Measurements from ENCODE around the gene PABPC1L. TPM values are rescaled to one million over a fixed set of nuclear protein-coding genes. Genes with fewer than 3 reads are reported as not detected.

The PABPC1L gene
- polyA plus RNA-seq, 1 experiment, result 25.9 TPM

DNA sequence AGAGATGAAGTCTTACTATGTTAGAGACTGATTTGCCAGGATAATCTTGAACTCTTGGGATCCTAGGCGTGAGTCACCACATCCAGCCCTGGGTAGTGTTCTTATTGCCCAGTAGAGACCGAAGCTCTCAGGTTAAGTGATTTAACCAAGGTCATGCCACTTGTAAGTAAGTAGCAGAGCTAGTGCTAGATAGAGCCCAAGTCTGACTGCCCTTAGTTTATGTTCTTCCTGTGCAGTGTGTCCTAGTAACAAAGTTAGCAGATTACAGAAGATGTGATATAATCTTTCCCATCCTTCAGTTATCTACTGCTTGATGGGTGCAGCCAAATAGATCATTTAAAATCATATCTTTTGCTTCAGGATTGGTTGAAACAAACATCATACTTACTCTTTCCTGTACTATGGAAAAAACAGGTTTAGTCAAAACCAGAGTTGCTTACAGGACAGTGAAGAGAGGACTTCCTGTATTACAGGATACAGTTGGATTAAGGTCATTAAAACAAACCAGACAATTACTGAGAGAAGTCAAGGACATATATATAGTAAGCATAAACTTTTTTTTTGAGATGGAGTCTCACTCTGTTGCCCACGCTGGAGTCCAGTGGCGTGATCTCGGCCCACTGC, 9.5 kb upstream of the PABPC1L start:
- TF ChIP-seq, protein P1, sequence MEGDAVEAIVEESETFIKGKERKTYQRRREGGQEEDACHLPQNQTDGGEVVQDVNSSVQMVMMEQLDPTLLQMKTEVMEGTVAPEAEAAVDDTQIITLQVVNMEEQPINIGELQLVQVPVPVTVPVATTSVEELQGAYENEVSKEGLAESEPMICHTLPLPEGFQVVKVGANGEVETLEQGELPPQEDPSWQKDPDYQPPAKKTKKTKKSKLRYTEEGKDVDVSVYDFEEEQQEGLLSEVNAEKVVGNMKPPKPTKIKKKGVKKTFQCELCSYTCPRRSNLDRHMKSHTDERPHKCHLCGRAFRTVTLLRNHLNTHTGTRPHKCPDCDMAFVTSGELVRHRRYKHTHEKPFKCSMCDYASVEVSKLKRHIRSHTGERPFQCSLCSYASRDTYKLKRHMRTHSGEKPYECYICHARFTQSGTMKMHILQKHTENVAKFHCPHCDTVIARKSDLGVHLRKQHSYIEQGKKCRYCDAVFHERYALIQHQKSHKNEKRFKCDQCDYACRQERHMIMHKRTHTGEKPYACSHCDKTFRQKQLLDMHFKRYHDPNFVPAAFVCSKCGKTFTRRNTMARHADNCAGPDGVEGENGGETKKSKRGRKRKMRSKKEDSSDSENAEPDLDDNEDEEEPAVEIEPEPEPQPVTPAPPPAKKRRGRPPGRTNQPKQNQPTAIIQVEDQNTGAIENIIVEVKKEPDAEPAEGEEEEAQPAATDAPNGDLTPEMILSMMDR (IDR thresholded peaks at IDR 0.05; ENCODE audit: low read depth, low read length), result no peak
- Histone ChIP-seq H3K9me3 (ENCODE audit: control insufficient read depth, insufficient read depth, low read length) (no peaks in the 10 kb centered on the region), H3K27me3 (ENCODE audit: control insufficient read depth, insufficient read depth, low read length) (no peaks in the 10 kb centered on the region), H3K27ac (ENCODE audit: low read depth, low read length) (no peak overlapping the region), H3K4me3 (ENCODE audit: low read depth, low read length) (no peak overlapping the region)
- ChIA-PET CTCF (interaction anchor here (0.7 kb wide), 1 partner anchor 10 kb away, joined by 3 read pairs; no protein-coding TSS in a partner anchor), POLR2A (no interaction called here)
- DNase-seq (ENCODE audit: low read depth, low spot score), result no peak

DNA sequence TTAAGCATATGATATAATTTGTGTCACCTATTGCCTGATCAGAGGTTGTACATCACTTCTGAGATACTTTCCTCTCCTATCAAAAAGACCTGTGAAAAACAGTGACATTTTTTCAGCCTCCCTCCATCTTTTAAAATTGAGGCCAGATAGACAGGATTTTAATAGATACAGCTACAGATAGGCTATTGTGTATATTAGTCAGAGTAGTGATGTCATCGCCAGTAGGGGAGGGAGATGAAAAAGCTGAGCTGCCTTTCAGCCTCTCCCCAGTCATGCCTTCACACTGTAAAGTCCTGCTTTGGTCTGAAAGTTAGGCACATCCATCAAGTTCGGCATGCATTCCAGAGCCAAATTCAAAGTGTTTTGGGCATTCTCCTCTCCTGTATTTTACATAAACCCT, 7.9 kb upstream of the PABPC1L start:
- no peak overlapping the region for H3K4me3 ChIP-seq (ENCODE audit: low read depth, low read length)
- no peak overlapping the region for H3K27ac ChIP-seq (ENCODE audit: low read depth, low read length)
- DNase-seq (ENCODE audit: low read depth, low spot score), result no peak
- ChIA-PET POLR2A (interaction anchor here (0.8 kb wide), 1 partner anchor 9 kb away, joined by 3 read pairs; no protein-coding TSS in a partner anchor), CTCF (interaction anchor here (0.9 to 3.9 kb wide), 7 partner anchors 9 to 869 kb away, joined by 3 to 15 read pairs (median 3); no protein-coding TSS in a partner anchor)
- TF ChIP-seq, protein P1 (IDR thresholded peaks at IDR 0.05; ENCODE audit: low read depth, low read length), result no peak
- no peaks in the 10 kb centered on the region for H3K9me3 ChIP-seq (ENCODE audit: control insufficient read depth, insufficient read depth, low read length)
- H3K27me3 ChIP-seq (ENCODE audit: control insufficient read depth, insufficient read depth, low read length), result no peaks in the 10 kb centered on the region

GRCh38 chr20:44904377-44904776, 5.5 kb upstream of the PABPC1L start:
- DNase-seq (ENCODE audit: low read depth, low spot score), result no peak
- H3K4me3 ChIP-seq (ENCODE audit: low read depth, low read length), result no peak overlapping the region
- H3K9me3 ChIP-seq (ENCODE audit: control insufficient read depth, insufficient read depth, low read length), result no peaks in the 10 kb centered on the region
- ChIA-PET CTCF (interaction anchor here (0.5 to 3.9 kb wide), 3 partner anchors 16 to 532 kb away, joined by 3 to 15 read pairs (median 4); no protein-coding TSS in a partner anchor), POLR2A (no interaction called here)
- H3K27ac ChIP-seq (ENCODE audit: low read depth, low read length), result no peak overlapping the region
- H3K27me3 ChIP-seq (ENCODE audit: control insufficient read depth, insufficient read depth, low read length), result no peaks in the 10 kb centered on the region
- TF ChIP-seq, protein P1 (IDR thresholded peaks at IDR 0.05; ENCODE audit: low read depth, low read length), result no peak

DNA sequence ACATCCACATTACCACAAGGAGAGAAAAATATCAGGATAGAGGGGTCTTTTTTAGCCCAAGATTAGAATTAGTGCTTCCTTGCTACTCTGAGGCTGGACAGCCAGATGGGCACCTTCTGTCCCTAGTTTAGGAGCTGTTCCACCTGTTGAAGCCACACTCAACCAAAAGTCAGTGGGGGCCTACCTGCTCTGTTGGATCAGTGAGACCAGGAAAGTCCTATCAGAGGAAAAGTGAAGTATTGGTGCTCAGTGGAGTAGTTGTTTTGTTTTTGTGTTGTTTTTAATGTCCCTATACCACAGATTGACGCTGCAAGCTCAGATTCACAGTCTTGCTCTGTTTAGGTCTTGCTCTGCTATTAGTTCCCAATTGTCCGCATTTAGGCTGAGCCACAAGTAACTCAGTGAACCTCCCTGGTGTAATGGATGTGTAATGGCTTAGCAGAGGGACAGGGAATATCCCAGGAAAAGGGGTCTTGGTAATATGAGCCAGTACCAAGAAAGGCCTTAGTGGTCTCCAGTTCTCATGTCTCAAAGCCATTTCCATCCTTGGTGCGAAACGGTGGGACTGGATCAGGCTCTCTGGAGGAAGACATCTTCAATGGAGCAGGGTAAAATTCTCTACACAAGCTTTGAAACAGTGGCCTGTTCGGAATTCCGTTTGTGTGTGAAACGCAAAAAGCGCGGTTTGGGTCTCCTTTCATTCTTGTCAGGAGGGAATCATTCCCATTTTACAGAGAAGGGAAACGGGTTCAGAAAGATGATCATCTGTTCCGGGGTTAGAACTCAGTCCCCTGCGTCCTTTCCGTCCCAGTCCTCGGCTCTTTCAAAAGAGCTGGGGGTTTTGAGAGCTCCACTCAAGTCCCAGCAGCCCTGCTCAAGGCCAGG, 631 bp upstream of the PABPC1L start:
- CTCF ChIA-PET, result interaction anchor here (0.6 to 2.3 kb wide), 2 partner anchors 21 to 103 kb away, joined by 4 to 7 read pairs; no protein-coding TSS in a partner anchor
- no peak for DNase-seq (ENCODE audit: low read depth, low spot score)

More for the DNA sequence above, 631 bp upstream of the PABPC1L start:
- Histone ChIP-seq H3K4me3 (ENCODE audit: low read depth, low read length) (peak overlapping the region; percentile 79), H3K27me3 (ENCODE audit: control insufficient read depth, insufficient read depth, low read length) (no peaks in the 10 kb centered on the region), H3K27ac (ENCODE audit: low read depth, low read length) (no peak overlapping the region), H3K9me3 (ENCODE audit: control insufficient read depth, insufficient read depth, low read length) (no peaks in the 10 kb centered on the region)
- TF ChIP-seq, protein P1 (IDR thresholded peaks at IDR 0.05; ENCODE audit: low read depth, low read length), result no peak
- POLR2A ChIA-PET, result interaction anchor here (0.6 to 1.4 kb wide), 3 partner anchors 16 to 434 kb away, joined by 3 read pairs; partner anchors contain the start of genes TOMM34 and TTPAL

All from AG04450 (cell line).